Gastrocnemius medialis (tissue), 4 donors: ENCODE measurements around the gene ITGA11. TPM values are rescaled to one million over a fixed set of nuclear protein-coding genes. Genes with fewer than 3 reads are reported as not detected.
"Not testable (repeated sequence)": the region's sequence is repeated elsewhere in the genome, so short reads cannot be mapped to it uniquely, and the experiment has no call there.

Source experiments
- ATAC-seq, 2 donors: fragments of 150-250 bp; one replicate each; pipeline ENCODE4 v1.9.1; 2016
- DNase-seq, 2 donors: peaks; one replicate each; pipeline ENCODE4 v3.0.0-alpha.2; 2019
- H3K27ac ChIP-seq, 4 donors: fragments of 200-600 bp; sonication (generic); 1 replicate in 1 of 4; 2 replicates in 3 of 4; pipeline ENCODE4 v1.5.1; 2016 to 2018; ENCODE audit warnings: mild to moderate bottlenecking in 2 of 4, moderate library complexity in 1 of 4
- H3K27me3 ChIP-seq, 3 donors: fragments of 200-600 bp; sonication (generic) in 2 of 3; 1 replicate in 1 of 3; 2 replicates in 2 of 3; pipeline versions ENCODE4 v1.5.1 to v1.6.0; 2016 to 2019; ENCODE audit warnings: mild to moderate bottlenecking in 1 of 3, moderate library complexity in 1 of 3
- H3K36me3 ChIP-seq, 2 donors: fragments of 200-600 bp; sonication (generic) in 1 of 2; one replicate each; pipeline ENCODE4 v1.5.1; 2017 to 2018
- H3K4me1 ChIP-seq, 2 donors: fragments of 200-600 bp; sonication (generic) in 1 of 2; one replicate each; pipeline ENCODE4 v1.5.1; 2016 to 2017; ENCODE audit warnings: mild to moderate bottlenecking in 2 of 2
- H3K4me3 ChIP-seq, 4 donors: fragments of 200-600 bp; sonication (generic) in 3 of 4; 1 replicate in 1 of 4; 2 replicates in 3 of 4; pipeline ENCODE4 v1.5.1; 2016 to 2019; ENCODE audit warnings: mild to moderate bottlenecking in 2 of 4
- H3K9me3 ChIP-seq, 3 donors: fragments of 200-600 bp; sonication (generic) in 2 of 3; 1 replicate in 1 of 3; 2 replicates in 2 of 3; pipeline ENCODE4 v1.5.1; 2016 to 2019
- CTCF ChIP-seq, 5 experiments: fragments of 450-650 bp in 3 of 5; fragments of 200-600 bp in 2 of 5; sonication (generic) in 2 of 5; IDR thresholded peaks in 4 of 5; conservative IDR thresholded peaks in 1 of 5; 1 replicate in 4 of 5; 2 replicates in 1 of 5; pipeline ENCODE4 v1.5.1; 2016 to 2019; ENCODE audit warnings: antibody characterized with exemption in 5 of 5, mild to moderate bottlenecking in 3 of 5, moderate library complexity in 3 of 5
- POLR2A ChIP-seq, 2 donors: fragments of 450-650 bp; IDR thresholded peaks; one replicate each; pipeline ENCODE4 v1.6.1; 2017; ENCODE audit warnings: antibody characterized with exemption in 2 of 2, mild to moderate bottlenecking in 2 of 2, moderate library complexity in 2 of 2
- in situ Hi-C, 4 donors: fragments of 200-750 bp; cut with MboI; loops; one replicate each; pipeline versions ENCODE4 v1.15.0 to v1.8.0; 2017; ENCODE audit warnings: low sequenced_read_pairs in 4 of 4
- intact Hi-C: fragments of 100-400 bp; cut with DNase I; formaldehyde crosslinking; loops from one replicate; pipeline ENCODE4 v1.15.1; 2023; ENCODE audit warnings: low total_unique reads
- total RNA-seq, 4 donors: library from RNA; depleted of rRNA; stranded (reverse); fragments of >200 nt; gene quantifications; one replicate each; pipeline versions ENCODE4 v1.1.0 to v1.2.3, GENCODE V29; 2016

ITGA11 gene
- total RNA-seq, 4 donors from 2014 or later: 1.5 to 12.0 (median 2.5) TPM

- Histone ChIP-seq H3K4me3 (no peak overlapping the region), H3K36me3 (no peaks in the 10 kb centered on the region), H3K27ac (no peak overlapping the region), H3K9me3 (no peaks in the 10 kb centered on the region), H3K4me1 (no peaks in the 10 kb centered on the region), H3K27me3 (peaks cover 3 to 4% (median 3%) of the 10 kb centered on the region in 3 donors)
- DNase-seq: no peak
- TF ChIP-seq POLR2A (IDR thresholded peaks at IDR 0.05) (no peak), CTCF (IDR thresholded peaks at IDR 0.05 in 4 of 5, conservative IDR thresholded peaks at IDR 0.05 in 1 of 5) (no peak)
- in situ Hi-C loops (no loop called here), intact Hi-C loops (no loop called here)
- ATAC-seq: no peak
These were observed 6.4 kb downstream of the ITGA11 start for GRCh38 chr15:68425428-68426060.

- no peak overlapping the region for H3K27ac ChIP-seq
- H3K4me3 ChIP-seq: no peak overlapping the region
- H3K27me3 ChIP-seq: peaks cover 0 to 2% (median 0%) of the 10 kb centered on the region in 3 donors
- TF ChIP-seq POLR2A (IDR thresholded peaks at IDR 0.05): no peak
- TF ChIP-seq CTCF (IDR thresholded peaks at IDR 0.05 in 4 of 5, conservative IDR thresholded peaks at IDR 0.05 in 1 of 5): no peak
- in situ Hi-C loops: no loop called here
- ATAC-seq: no peak
- H3K9me3 ChIP-seq: no peaks in the 10 kb centered on the region
- no peaks in the 10 kb centered on the region for H3K36me3 ChIP-seq
- intact Hi-C loops: no loop called here
- no peak for DNase-seq
- no peaks in the 10 kb centered on the region for H3K4me1 ChIP-seq
These were observed 7.1 kb downstream of the ITGA11 start for GRCh38 chr15:68424754-68425390.

GRCh38 chr15:68423359-68424296, 8.3 kb downstream of the ITGA11 start:
- intact Hi-C loops (no loop called here), in situ Hi-C loops (no loop called here)
- H3K4me3 ChIP-seq: no peak overlapping the region
- TF ChIP-seq POLR2A (IDR thresholded peaks at IDR 0.05) (no peak), CTCF (IDR thresholded peaks at IDR 0.05 in 4 of 5, conservative IDR thresholded peaks at IDR 0.05 in 1 of 5) (no peak)
- no peak for DNase-seq
- no peaks in the 10 kb centered on the region for H3K9me3 ChIP-seq
- no peaks in the 10 kb centered on the region for H3K36me3 ChIP-seq
- no peak for ATAC-seq
- H3K4me1 ChIP-seq: no peaks in the 10 kb centered on the region
- H3K27me3 ChIP-seq: no peaks in the 10 kb centered on the region
- H3K27ac ChIP-seq: no peak overlapping the region

GRCh38 chr15:68422403-68423145, 9.4 kb downstream of the ITGA11 start:
- H3K27me3 ChIP-seq, ATAC-seq, H3K27ac ChIP-seq, H3K4me1 ChIP-seq, intact Hi-C loops, H3K9me3 ChIP-seq, H3K4me3 ChIP-seq, H3K36me3 ChIP-seq, DNase-seq, in situ Hi-C loops: not testable (repeated sequence)
